CD4-positive, alpha-beta T cell treated with Interleukin-15 for 1 hour (primary cell): ENCODE measurements around the gene EHBP1.
A peak's percentile ranks its signal among the peaks of the same experiment; 100 is the strongest.

Experiments used
- DNase-seq: peaks from one replicate; pipeline ENCODE4 v3.0.0-alpha.2; 2020

Gene EHBP1

GRCh38 chr2:62705007-62705829 is at the start of gene EHBP1:
Gene EHBP1, plus strand, starts transcription at chr2:62705713. Its CDS starts 1,479 bp downstream, at chr2:62707192.
- peak; percentile 98 for DNase-seq

- no peak for DNase-seq
These were observed 47.7 kb upstream of the EHBP1 start for GRCh38 chr2:62657783-62658182.

GRCh38 chr2:62658891-62659290 is 46.6 kb upstream of the EHBP1 start:
- DNase-seq = no peak

GRCh38 chr2:62660087-62660486 is 45.4 kb upstream of the EHBP1 start:
- DNase-seq = no peak

- DNase-seq = no peak
These were observed 44.8 kb upstream of the EHBP1 start for GRCh38 chr2:62660582-62661262.

- DNase-seq = no peak
These were observed 44.3 kb upstream of the EHBP1 start for GRCh38 chr2:62661263-62661635.

GRCh38 chr2:62662131-62662530 is 43.4 kb upstream of the EHBP1 start:
- DNase-seq = no peak

GRCh38 chr2:62662554-62662953 is 43.0 kb upstream of the EHBP1 start:
- no peak for DNase-seq

- no peak for DNase-seq
These were observed 42.1 kb upstream of the EHBP1 start for GRCh38 chr2:62663411-62663810.

GRCh38 chr2:62663920-62664795 is 41.4 kb upstream of the EHBP1 start:
- DNase-seq = no peak

GRCh38 chr2:62665446-62665845 is 40.1 kb upstream of the EHBP1 start:
- no peak for DNase-seq

- DNase-seq = no peak
These were observed 36.3 kb upstream of the EHBP1 start for GRCh38 chr2:62669180-62669579.

- no peak for DNase-seq
These were observed 32.9 kb upstream of the EHBP1 start for GRCh38 chr2:62672601-62673000.

GRCh38 chr2:62675062-62675461 is 30.5 kb upstream of the EHBP1 start:
- no peak for DNase-seq

GRCh38 chr2:62685256-62685655 is 20.3 kb upstream of the EHBP1 start:
- DNase-seq = no peak

GRCh38 chr2:62686012-62686685 is 19.4 kb upstream of the EHBP1 start:
- DNase-seq = no peak

- DNase-seq = no peak
These were observed 17.9 kb upstream of the EHBP1 start for GRCh38 chr2:62687636-62688035.

- no peak for DNase-seq
These were observed 16.7 kb upstream of the EHBP1 start for GRCh38 chr2:62688771-62689170.

- no peak for DNase-seq
These were observed 14.3 kb upstream of the EHBP1 start for GRCh38 chr2:62691186-62691585.

GRCh38 chr2:62692225-62692624 is 13.3 kb upstream of the EHBP1 start:
- no peak for DNase-seq

- no peak for DNase-seq
These were observed 6.9 kb upstream of the EHBP1 start for GRCh38 chr2:62698653-62699052.

- DNase-seq = no peak
These were observed 883 bp upstream of the EHBP1 start for GRCh38 chr2:62704654-62705006.
